Activated naive CD4-positive, alpha-beta T cell (primary cell): ENCODE results near the gene POLA1.
"Not testable (repeated sequence)": the region's sequence is repeated elsewhere in the genome, so short reads cannot be mapped to it uniquely, and the experiment has no call there.

Experiments used
- DNase-seq, 4 experiments: peaks; one replicate each; lab custom pipeline; 2025; lab: John Stamatoyannopoulos, UW

The POLA1 gene

GRCh38 chrX:24693453-24694202, at the start of gene POLA1:
Gene POLA1, plus strand, starts transcription at chrX:24693918. Its CDS starts 44 bp downstream, at chrX:24693962.
- peak; percentile 9 to 48 (median 32) for DNase-seq

- no peak for DNase-seq
These were observed 47.7 kb upstream of the POLA1 start for GRCh38 chrX:24646006-24646405.

GRCh38 chrX:24646745-24647182, 47.0 kb upstream of the POLA1 start:
- DNase-seq, result no peak

- peak; percentile 1 to 34 (median 6) for DNase-seq
These were observed 46.3 kb upstream of the POLA1 start, which contains the start of gene PCYT1B for GRCh38 chrX:24647257-24648058. Gene PCYT1B, minus strand, starts transcription at chrX:24647347. Its CDS starts 242 bp downstream, at chrX:24647105.

GRCh38 chrX:24648495-24648894, 45.2 kb upstream of the POLA1 start:
- no peak for DNase-seq

GRCh38 chrX:24651783-24652182, 41.9 kb upstream of the POLA1 start:
- no peak for DNase-seq

GRCh38 chrX:24655679-24656078, 38.0 kb upstream of the POLA1 start:
- not testable (repeated sequence) for DNase-seq

GRCh38 chrX:24657671-24658386, 35.9 kb upstream of the POLA1 start:
- no peak for DNase-seq

- no peak for DNase-seq
These were observed 35.3 kb upstream of the POLA1 start for GRCh38 chrX:24658421-24658820.

GRCh38 chrX:24659106-24659505, 34.6 kb upstream of the POLA1 start:
- no peak for DNase-seq

- no peak for DNase-seq
These were observed 34.1 kb upstream of the POLA1 start for GRCh38 chrX:24659646-24660045.

GRCh38 chrX:24661292-24661691, 32.4 kb upstream of the POLA1 start:
- DNase-seq, result no peak

GRCh38 chrX:24662352-24662751, 31.4 kb upstream of the POLA1 start:
- no peak for DNase-seq

GRCh38 chrX:24668111-24668510, 25.6 kb upstream of the POLA1 start:
- DNase-seq, result no peak

- no peak for DNase-seq
These were observed 21.0 kb upstream of the POLA1 start for GRCh38 chrX:24672701-24673190.

GRCh38 chrX:24673424-24673823, 20.3 kb upstream of the POLA1 start:
- no peak for DNase-seq

- no peak for DNase-seq
These were observed 17.2 kb upstream of the POLA1 start for GRCh38 chrX:24676403-24677024.

- no peak for DNase-seq
These were observed 10.8 kb upstream of the POLA1 start for GRCh38 chrX:24682739-24683432.

- no peak for DNase-seq
These were observed 9.7 kb upstream of the POLA1 start for GRCh38 chrX:24684048-24684447.

GRCh38 chrX:24692305-24692704, 1.4 kb upstream of the POLA1 start:
- no peak for DNase-seq

GRCh38 chrX:24694825-24695224, 1.1 kb downstream of the POLA1 start:
- DNase-seq, result no peak
